Endodermal cell (in vitro differentiated cells): ENCODE results near the gene PIK3R2. TPM values are rescaled to one million over a fixed set of nuclear protein-coding genes. Genes with fewer than 3 reads are reported as not detected.

Experiments used
- DNase-seq: peaks from one replicate; pipeline ENCODE4 v3.0.0-alpha.2; 2017
- H3K27ac ChIP-seq: 2 replicates; pipeline ENCODE4 v1.5.1; 2013; ENCODE audit warnings: mild to moderate bottlenecking, low read depth, low read length, moderate library complexity
- H3K27me3 ChIP-seq: 2 replicates; pipeline ENCODE4 v1.6.1; 2013; ENCODE audit warnings: mild to moderate bottlenecking, low read length, moderate library complexity; ENCODE audit not compliant: insufficient read depth, control insufficient read depth, poor library complexity, severe bottlenecking
- H3K36me3 ChIP-seq: 2 replicates; pipeline ENCODE4 v1.7.0; 2013; ENCODE audit warnings: mild to moderate bottlenecking, low read length, moderate library complexity; ENCODE audit not compliant: control insufficient read depth, insufficient read depth
- H3K4me1 ChIP-seq: one replicate; pipeline ENCODE4 v1.7.0; 2013; ENCODE audit warnings: low read length; ENCODE audit not compliant: control insufficient read depth, insufficient read depth
- H3K4me3 ChIP-seq: 2 replicates; pipeline ENCODE4 v1.5.1; 2013; ENCODE audit warnings: mild to moderate bottlenecking, low read length, moderate library complexity
- H3K9ac ChIP-seq: 2 replicates; pipeline ENCODE4 v1.6.1; 2013; ENCODE audit warnings: mild to moderate bottlenecking, low read length, moderate library complexity; ENCODE audit not compliant: poor library complexity, severe bottlenecking; ENCODE audit errors: extremely low read depth
- H3K9me3 ChIP-seq: 2 replicates; pipeline ENCODE4 v1.6.1; 2013; ENCODE audit warnings: mild to moderate bottlenecking, low read length, moderate library complexity; ENCODE audit not compliant: control insufficient read depth
- H3K27ac Mint-ChIP-seq: 2 replicates; pipeline ENCODE4 v1.8.0; 2020; ENCODE audit warnings: mixed read lengths
- H3K27me3 Mint-ChIP-seq: 2 replicates; pipeline ENCODE4 v1.8.0; 2021; ENCODE audit warnings: mild to moderate bottlenecking, mixed read lengths; ENCODE audit not compliant: insufficient read depth
- H3K36me3 Mint-ChIP-seq: 2 replicates; pipeline ENCODE4 v1.8.0; 2020; ENCODE audit warnings: low read depth, mixed read lengths
- H3K4me1 Mint-ChIP-seq: 2 replicates; pipeline ENCODE4 v1.8.0; 2020; ENCODE audit warnings: mixed read lengths
- H3K4me3 Mint-ChIP-seq: 2 replicates; pipeline ENCODE4 v1.8.0; 2020; ENCODE audit warnings: mild to moderate bottlenecking, moderate library complexity, mixed read lengths
- H3K9me3 Mint-ChIP-seq: 2 replicates; pipeline ENCODE4 v1.8.0; 2020; ENCODE audit warnings: mild to moderate bottlenecking, mixed read lengths
- CTCF ChIP-seq: fragments of 200-600 bp; sonication (generic); conservative IDR thresholded peaks from 2 replicates; pipeline ENCODE4 v1.5.0; 2021; ENCODE audit warnings: antibody characterized with exemption, mild to moderate bottlenecking
- WGBS, 2 experiments: methylation state at CpG; one replicate each; pipeline versions ENCODE4 v1.1.5 to v1.1.7; 2013; ENCODE audit warnings: missing lambda C conversion rate in 2 of 2, mixed read lengths in 1 of 2; ENCODE audit not compliant: insufficient coverage in 1 of 2, insufficient read length in 1 of 2; 5-methylcytosine and 5-hydroxymethylcytosine counted together
- total RNA-seq, 2 donors: library from RNA; stranded (reverse); fragmentation: NEBNext Ultra II Directional in 1 of 2; extraction: Animal tissue kit (Norgen Biotek cat#: 25700) in 1 of 2; gene quantifications; 2 replicates in 1 of 2; 3 replicates in 1 of 2; pipeline ENCODE4 v1.2.1, GENCODE V29; 2021

PIK3R2 gene
- total RNA-seq, 2 donors from 2014 or later: 52.9 to 58.8 TPM

- Mint-ChIP-seq H3K4me1 (no peaks in the 10 kb centered on the region), H3K4me3 (no peak overlapping the region), H3K27me3 (no peaks in the 10 kb centered on the region), H3K27ac (no peak overlapping the region), H3K36me3 (peaks cover 62% of the 10 kb centered on the region), H3K9me3 (no peaks in the 10 kb centered on the region)
- Histone ChIP-seq H3K4me3 (no peak overlapping the region), H3K27ac (no peak overlapping the region), H3K27me3 (no peaks in the 10 kb centered on the region), H3K9ac (no peak overlapping the region), H3K9me3 (no peaks in the 10 kb centered on the region), H3K4me1 (no peaks in the 10 kb centered on the region), H3K36me3 (peaks cover 43% of the 10 kb centered on the region)
- no peak for TF ChIP-seq CTCF
- WGBS, 2 experiments: 96% methylated on average over 20 to 21 of the region's 21 CpGs
- DNase-seq: no peak
Measured at GRCh38 chr19:18167011-18167410, 14.0 kb downstream of the PIK3R2 start.

DNA sequence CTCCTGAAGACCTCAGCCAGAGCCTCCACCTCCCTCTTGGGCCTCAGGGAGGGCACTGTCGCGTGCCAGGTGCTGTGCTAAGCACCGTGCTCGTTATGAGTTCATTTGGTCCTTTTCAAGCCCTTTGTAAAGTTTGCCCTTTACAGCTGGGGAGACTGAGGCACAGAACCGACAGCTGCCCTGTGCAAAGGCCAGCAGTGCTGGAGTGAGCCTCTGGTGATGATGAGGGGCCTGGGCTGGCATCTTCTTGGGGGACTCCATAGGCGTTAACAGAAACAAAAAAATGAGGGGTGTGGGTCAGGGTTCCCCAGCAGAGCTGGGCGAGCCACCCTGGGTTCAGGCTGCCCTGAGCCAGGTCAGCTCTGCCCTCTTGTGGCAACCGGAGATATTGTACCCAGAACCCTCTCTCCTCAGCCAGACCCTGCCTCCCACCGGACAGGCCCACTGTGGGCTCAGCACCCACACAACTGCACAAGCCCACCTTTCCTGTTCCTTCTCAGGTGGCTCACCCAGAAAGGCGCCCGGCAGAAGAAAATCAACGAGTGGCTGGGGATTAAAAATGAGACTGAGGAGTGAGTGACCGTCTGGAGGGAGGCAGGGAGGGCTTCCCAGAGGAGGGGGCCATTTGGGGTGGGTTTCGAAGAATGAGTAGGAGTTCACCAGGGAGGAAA lies 15.1 kb downstream of the PIK3R2 start:
- DNase-seq: peak; percentile 84
- WGBS, 2 experiments: 77 to 92% methylated on average over 8 to 14 of the region's 14 CpGs
- H3K9ac ChIP-seq: no peak overlapping the region

GRCh38 chr19:18168673-18169381 lies 15.9 kb downstream of the PIK3R2 start:
- H3K4me3 Mint-ChIP-seq: no peak overlapping the region
- H3K9me3 ChIP-seq: no peaks in the 10 kb centered on the region
- H3K27ac Mint-ChIP-seq: no peak overlapping the region
- no peak overlapping the region for H3K4me3 ChIP-seq
- WGBS, 2 experiments: 95 to 97% methylated on average over 48 to 66 of the region's 66 CpGs
- peaks cover 29% of the 10 kb centered on the region for H3K36me3 ChIP-seq
- no peak overlapping the region for H3K9ac ChIP-seq
- no peaks in the 10 kb centered on the region for H3K4me1 Mint-ChIP-seq
- no peak for DNase-seq
- peaks cover 3% of the 10 kb centered on the region for H3K4me1 ChIP-seq
- no peaks in the 10 kb centered on the region for H3K9me3 Mint-ChIP-seq
- H3K27me3 ChIP-seq: peaks cover 1% of the 10 kb centered on the region
- H3K27me3 Mint-ChIP-seq: no peaks in the 10 kb centered on the region
- H3K27ac ChIP-seq: no peak overlapping the region
- peaks cover 51% of the 10 kb centered on the region for H3K36me3 Mint-ChIP-seq
- TF ChIP-seq CTCF: no peak

More for the DNA sequence above, 15.1 kb downstream of the PIK3R2 start:
- peak; percentile 84 for TF ChIP-seq CTCF
- Histone ChIP-seq H3K27me3 (no peaks in the 10 kb centered on the region), H3K4me3 (no peak overlapping the region), H3K4me1 (no peaks in the 10 kb centered on the region), H3K36me3 (peaks cover 34% of the 10 kb centered on the region), H3K27ac (no peak overlapping the region), H3K9me3 (no peaks in the 10 kb centered on the region)
- Mint-ChIP-seq H3K4me1 (no peaks in the 10 kb centered on the region), H3K4me3 (no peak overlapping the region), H3K36me3 (peaks cover 57% of the 10 kb centered on the region), H3K27ac (peak overlapping the region; percentile 48), H3K27me3 (no peaks in the 10 kb centered on the region), H3K9me3 (no peaks in the 10 kb centered on the region)
